NCI-H524 (cell line): ENCODE measurements around the gene SND1.

Experiments used
- DNase-seq, 2 experiments: peaks; one replicate each; lab custom pipeline; 2025; lab: John Stamatoyannopoulos, UW

Gene SND1

DNA sequence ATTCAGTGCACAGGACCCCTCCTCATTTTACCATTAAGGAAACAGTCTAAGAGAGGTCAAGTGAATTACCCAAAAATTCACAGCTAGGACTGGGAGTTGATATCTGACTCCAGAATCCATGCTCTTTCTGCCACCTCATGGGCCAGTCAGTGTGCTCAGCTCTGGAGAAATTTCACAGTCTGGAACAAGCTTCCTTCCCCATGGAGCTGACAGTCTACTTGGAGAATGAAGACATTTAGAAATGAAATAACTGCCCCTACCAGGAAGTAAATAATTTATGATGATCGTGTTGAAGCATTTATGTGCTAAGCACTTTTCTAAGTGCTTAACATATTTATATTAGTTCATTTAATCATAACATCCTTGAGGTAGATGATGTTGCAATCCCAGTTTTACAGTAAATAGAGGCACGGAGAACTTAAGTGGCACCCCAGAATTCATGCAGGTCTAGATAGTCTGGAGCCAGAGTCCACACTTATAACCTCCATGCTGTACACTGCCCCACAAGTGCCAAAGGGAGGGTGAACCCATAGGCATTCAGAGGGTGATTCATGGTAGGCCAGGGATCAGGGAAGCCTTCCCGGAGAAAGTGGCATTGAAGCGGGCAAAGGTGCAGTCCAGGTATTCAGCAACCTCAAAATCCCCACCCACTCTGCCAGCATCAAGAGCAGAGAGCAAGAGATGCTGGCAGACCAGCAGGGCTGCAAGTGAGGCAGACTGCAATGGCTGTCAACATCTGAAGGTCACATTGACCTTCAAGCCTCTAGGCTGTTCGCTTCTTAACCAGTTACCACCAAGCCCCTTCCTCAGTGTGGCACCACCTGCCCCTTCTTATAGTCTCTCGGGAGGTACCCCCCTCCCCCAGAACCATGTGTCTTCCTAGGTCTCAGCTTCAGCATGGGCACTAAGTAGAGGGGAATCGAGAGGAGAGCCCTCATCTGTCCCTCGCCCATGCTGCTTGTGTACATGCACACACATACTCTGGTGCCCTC, 417.7 kb downstream of the SND1 start:
- DNase-seq = no peak

DNA sequence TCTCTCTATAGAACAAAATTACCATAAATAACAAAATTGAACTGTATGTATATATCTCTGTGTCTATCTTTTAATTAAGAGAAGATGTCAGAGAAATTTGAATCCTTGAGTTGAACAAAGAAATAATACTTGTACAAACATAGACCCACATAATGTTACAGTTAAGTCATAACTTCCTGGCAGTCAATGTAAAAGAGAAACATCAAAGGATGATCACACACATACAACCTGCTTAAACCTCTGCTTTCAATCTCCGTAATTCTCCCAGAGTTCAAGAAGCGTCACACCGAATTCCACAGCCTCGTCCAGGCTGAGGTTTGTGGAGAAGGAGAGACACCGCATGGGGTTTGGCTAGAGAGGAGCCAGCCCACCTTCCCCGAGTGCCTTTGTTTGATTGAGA, 419.4 kb downstream of the SND1 start:
- DNase-seq = no peak

DNA sequence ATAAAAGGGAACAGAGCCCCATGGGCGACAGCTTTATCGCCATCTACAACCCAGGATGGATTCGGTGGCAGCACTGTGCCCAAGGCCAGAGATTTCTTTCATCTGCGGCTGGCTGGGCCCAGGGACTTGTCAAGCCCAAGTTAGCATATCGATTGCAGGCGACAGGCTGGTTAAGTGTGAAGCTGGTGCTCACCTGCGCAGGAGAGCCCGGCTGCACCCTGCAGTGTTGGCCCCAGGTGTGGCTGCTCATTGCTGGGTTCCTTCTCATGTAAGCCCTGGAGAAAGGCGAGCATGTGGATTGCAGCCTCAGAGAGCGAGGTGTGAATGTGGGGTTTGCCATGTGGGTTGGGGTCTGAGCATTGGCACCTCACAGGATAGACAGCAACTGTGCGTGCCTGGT, 419.8 kb downstream of the SND1 start:
- DNase-seq = no peak

DNA sequence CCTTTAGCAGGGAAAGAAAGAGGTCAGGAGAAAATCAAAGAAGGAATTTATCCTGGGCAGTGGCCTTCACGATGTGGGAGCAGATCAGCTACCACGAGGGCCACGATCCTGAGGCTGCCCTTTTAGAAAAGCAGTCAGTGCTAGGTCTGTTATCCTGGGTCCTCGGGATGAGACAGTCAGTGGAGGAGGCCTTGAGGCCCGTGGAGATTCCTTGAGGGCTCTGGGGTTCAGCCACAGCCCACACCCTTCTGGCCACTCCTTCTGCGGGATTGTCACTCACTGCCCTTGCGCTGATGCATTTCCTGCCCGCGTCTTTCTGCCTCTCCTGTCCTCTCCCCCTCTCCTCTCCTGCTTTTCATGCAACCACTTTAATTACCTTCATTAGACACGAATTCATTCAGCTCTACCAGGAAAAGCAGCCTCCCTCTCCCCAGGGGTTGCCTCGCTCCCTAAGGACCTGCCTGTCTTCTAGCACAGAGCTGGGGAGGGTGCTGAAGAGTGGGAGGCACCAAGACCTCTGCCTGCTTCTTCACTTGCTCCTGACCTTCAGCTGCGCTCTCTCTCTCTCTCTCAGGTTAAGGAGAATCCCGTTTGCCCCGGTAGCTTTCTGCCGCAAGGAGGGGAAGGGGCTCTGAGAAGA, 421.8 kb downstream of the SND1 start:
- no peak for DNase-seq

DNA sequence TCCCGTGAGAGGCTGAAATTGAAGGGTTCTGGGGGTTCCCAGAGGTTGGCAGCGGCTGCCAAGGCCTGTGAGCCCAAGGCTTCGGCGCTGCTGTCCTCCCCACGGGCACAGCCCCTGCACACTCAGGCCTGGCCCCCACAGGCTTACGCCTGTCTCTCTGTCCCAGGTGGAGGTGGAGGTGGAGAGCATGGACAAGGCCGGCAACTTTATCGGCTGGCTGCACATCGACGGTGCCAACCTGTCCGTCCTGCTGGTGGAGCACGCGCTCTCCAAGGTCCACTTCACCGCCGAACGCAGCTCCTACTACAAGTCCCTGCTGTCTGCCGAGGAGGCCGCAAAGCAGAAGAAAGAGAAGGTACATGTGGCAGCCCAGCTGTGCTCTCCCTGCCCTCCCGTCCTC, 422.3 kb downstream of the SND1 start:
- DNase-seq = no peak

DNA sequence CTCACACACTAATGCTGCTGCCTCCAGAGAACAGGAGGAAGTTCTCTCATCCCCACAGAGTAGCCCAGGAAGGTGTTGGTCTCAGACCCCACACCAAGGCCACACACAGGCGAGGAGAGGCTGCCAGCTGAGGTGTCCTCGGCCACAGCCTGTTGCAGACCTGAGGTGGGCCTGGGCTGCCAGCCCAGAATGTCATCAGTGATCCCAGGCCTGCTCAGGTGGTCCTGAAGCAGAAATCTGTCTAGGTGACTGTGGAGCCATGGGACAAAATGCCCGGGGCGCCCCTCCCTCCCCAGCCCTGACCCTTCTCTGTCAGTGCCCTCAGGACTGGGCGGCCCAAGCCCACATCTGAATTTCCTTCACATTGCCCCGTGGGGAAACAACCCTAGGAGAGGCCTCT, 422.7 kb downstream of the SND1 start:
- no peak for DNase-seq

DNA sequence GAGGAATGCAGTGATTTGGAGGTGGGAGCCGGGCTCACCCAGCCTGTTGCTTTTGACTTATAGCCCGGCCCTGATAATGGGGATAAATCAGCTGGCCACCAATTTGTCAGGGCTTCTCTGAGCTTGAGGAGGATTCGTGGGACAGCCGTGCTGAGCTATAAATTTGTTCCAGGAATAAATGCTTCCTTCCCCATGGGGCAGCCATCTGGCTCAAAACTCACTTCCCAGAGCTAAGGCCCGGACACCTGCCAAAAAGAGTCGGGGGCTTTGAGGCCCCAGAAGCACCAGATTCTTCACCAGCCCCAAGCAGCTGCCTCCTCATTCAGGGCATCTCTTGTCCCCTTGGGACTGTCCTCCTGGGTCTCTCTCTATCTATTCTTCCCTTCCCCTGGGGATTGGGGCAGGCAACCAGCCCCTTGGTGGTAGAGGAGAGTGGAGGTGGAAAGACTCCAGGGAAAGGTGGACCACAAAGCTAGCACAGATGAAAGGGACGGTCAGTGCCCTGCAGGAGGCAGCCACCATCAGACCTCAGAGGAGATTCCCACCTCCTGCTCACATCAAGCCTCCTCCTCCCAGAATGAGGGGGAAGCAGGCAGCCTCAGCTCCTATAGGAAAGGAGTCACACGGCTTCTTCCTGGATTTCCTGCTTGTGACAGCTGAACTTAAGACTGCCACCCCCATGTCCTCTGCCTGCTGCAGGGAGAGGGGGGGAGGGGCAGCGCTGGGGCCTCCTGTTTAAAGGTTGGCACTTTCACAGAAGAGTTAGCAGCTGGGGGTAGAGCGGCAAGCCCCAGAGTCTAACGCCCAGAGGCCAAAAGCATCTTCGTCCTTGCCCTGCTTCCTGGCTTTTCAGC, 423.5 kb downstream of the SND1 start:
- peak; percentile 20 to 58 for DNase-seq

DNA sequence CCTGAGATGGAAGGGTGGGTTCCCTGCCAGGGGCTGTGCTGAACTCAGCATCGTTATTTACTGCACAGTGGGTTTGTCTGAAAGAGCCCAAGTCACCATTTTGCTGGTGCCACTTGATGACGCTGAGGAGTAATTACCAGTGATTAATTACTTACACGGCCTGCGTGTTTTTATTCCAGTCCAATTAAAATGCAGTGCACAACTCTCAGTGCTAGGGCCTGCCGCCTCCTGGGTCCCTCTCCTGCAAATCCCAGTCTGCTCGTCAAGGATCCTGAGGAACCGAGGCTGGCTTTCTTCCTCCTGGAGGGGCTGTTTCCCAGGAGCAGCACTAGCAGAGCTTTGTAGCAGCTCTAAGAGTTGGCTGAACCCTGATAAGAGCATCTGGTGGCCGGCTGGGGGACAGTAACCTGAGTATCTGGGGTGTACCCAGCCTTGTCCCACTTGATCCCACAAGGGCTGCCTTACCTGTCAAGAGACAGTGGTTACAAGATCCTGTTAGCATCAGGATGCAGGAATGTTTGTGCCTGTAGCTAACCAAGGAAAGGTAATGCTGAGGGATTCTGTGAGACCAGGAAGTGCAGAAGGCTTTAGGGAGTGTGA, 424.3 kb downstream of the SND1 start:
- DNase-seq = peak; percentile 9 to 63

DNA sequence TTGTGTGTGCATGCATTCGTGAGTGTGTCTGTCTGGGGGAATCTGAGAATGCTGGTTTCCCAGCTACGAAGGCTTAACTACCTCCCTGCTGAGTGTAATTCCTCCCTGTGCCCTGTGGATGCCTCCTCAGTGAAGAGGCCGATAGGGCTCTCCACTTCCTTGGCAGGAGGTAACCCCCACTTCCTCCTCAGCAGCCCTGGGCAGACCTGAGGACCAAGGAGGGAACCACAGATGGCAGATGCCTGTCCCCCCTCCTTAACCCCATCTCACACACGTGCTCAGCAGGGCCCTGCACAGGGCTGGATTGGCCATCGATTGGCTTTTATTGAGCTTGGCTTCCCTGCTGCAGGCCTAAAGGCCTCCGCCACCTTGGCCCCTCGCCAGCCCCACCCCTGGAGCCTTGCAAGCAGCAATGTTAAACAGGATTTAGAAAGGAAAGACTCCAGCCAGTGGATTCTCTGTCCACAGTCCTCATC, 424.8 kb downstream of the SND1 start:
- DNase-seq = peak; percentile 63 to 67

DNA sequence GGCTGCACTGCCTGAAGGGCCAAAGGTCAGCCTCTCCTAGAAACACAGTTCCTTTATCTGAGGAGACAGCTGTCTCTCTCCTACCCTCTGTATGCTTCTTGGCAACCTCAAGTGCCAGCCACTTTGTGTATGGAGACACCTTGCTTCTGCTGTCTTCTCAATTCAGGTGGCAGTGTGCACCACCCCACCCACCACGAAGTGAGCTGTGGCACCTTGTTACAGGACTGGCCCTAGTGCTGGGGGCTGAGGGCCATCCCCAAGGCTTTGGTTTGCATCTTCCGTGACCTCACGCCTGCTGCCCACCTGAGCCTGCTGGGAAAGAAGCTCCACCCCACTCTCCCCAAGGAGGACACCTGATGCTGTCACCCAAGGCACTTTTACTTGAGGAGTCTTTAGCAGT, 426.3 kb downstream of the SND1 start:
- DNase-seq = no peak

DNA sequence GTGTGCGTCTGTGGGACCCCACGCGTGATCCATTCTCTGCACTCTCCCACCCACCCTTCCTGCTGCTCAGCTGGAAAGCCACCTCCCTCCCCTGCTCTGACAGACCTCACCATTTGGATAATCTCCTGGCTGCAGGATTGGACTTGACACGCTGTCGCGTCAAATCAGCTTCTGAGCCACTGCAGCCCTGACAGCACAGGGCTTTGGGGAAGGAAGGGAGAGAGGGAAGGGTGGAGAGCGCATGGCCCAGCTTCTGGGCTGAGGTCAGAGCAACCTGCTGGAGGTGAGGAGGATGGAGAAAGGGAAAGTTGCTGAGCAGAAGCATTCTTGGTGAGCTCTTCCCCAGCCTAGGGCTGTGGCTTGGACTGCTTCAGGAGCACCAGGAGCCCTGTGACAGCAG, 428.2 kb downstream of the SND1 start:
- DNase-seq = no peak

DNA sequence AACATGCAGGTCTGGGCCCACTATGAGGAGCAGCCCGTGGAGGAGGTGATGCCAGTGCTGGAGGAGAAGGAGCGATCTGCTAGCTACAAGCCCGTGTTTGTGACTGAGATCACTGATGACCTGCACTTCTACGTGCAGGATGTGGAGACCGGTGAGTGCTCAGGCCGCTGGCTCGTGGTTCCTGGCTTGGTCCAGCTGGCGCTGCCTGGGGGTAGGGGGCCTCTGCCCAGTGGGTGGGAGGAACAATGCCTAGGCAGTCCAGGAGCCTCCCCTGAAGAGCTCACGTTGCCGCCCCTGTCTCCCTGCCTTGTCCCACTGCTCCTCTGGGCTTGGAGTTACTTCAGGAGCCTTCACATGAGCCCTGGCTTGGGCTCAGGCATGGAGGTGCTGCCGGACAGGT, 429.4 kb downstream of the SND1 start:
- no peak for DNase-seq

DNA sequence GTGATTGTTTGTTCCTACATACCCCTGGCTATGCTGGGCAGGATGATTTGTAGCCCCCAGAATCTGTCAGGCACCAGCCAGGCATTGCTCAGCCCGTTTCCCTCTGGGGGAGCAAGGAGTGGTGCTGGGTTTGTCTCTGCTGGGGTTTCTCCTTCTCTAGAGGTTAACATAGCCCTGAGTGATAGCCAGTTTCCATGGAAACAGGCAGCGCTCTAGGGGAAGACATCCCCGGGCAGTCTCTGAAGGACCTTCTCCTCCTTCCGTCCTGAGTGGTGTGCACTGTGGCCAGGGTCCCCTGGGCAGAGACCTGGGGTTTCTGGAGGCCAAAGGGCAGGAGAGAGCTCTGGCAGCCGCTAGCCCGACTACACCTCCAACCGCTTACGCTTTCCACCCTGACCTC, 429.8 kb downstream of the SND1 start:
- DNase-seq = no peak

DNA sequence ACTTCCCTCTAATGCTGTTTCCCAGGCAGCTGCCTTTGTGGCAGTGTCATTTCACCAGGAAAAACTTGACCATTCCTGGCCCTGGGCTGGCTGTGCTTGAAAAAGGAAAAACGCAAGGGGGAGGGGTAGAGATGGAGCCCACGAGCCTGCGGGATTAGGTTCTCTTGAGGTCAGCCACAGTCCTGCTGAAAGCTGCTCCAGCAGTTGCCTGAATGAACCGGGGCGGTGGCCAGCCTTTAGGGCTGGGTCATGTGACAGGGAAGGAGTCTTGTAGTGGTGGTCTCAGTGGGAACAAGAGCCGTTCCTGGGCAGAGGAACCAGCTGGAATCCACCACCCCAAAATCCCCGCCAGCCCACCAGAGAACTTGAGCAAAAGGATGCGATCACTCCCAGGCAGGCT, 430.4 kb downstream of the SND1 start:
- DNase-seq = no peak

DNA sequence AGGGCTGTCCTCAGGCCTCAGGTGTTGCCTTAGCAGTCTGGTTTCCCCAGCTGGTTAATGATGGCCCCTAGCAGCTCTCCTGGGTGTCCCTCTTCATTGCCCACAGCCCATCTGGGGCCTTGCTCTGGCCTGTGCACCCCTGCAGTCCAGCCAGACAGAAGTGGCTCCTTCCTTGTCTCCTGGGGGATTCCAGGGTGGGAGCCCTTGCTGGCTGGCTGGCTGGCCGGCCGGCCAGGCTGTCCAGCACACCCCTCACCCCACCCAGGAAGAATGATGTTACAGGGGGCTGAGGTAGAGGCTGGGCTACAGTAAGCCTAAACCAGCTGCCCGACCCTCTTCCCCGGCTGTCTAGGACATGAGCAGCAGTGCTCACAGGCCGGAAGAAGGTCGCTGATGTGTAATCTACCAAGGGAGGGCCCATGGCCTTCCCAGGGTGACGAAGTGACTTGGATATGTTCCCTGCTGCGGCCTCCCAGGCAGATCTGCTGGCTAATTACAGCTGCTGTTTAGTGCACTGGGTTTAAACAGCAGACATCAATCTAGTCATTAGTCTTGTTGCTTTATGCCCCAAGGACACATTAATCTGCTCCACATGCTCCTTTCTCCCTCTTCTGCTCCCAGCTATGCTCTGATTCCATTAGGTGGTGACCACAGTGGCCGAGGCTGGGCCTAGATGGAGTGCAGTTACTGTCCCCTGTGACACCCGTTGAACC, 433.1 kb downstream of the SND1 start:
- DNase-seq = no peak

DNA sequence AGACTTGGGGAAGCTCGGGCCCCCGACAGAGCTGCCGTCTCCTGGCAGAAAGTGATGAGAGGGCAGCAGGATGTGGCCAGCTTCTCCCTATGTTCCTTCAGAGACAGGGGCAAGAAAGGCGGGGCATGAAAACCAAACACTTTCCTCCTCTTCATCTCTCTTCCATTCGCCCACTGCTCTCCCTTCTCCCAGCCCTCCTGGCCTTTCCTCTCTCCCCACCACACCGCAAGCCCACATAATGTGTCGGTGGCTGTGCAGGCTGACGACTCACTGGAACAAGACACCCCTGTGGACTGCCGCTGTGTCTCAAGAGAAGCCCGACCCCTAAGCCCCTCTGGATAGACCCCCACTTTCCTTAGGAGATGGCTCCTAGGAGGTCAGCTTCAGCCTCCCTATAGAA, 438.5 kb downstream of the SND1 start:
- DNase-seq = no peak

DNA sequence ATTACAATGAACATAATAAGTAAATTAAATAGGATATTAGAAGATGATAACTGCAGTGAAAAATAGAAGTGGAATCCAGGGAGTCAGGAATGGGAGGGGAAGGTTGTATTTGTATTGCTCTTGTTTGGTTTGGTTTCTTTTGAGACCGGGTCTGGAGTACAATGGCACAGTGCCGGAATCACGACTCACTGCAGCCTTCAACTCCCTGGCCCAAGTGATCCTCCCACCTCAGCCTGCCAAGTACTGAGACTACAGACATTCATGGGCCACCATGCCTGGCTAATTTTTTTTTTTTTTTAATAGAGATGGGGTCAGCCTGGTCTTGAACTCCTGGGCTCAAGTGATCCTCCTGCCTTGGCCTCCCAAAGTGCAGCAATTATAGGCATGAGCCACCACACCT, 439.1 kb downstream of the SND1 start:
- DNase-seq = no peak

DNA sequence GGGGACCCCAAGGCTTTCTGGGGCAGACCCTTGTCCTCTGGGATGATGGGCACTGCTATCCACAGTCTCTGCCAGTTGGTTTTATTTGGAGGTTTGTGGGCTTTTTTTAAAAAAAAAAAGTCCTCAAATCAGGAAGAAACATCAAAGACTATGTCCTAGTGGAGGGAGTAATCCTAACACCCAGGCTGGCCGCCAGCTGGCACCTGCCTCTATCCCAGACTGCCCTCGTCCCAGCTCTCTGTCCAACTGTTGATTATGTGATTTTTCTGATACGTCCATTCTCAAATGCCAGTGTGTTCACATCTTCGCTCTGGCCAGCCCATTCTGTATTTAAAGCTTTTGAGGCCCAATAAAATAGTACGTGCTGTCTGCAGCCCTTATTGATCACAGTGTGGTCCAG, 440.2 kb downstream of the SND1 start:
- no peak for DNase-seq

DNA sequence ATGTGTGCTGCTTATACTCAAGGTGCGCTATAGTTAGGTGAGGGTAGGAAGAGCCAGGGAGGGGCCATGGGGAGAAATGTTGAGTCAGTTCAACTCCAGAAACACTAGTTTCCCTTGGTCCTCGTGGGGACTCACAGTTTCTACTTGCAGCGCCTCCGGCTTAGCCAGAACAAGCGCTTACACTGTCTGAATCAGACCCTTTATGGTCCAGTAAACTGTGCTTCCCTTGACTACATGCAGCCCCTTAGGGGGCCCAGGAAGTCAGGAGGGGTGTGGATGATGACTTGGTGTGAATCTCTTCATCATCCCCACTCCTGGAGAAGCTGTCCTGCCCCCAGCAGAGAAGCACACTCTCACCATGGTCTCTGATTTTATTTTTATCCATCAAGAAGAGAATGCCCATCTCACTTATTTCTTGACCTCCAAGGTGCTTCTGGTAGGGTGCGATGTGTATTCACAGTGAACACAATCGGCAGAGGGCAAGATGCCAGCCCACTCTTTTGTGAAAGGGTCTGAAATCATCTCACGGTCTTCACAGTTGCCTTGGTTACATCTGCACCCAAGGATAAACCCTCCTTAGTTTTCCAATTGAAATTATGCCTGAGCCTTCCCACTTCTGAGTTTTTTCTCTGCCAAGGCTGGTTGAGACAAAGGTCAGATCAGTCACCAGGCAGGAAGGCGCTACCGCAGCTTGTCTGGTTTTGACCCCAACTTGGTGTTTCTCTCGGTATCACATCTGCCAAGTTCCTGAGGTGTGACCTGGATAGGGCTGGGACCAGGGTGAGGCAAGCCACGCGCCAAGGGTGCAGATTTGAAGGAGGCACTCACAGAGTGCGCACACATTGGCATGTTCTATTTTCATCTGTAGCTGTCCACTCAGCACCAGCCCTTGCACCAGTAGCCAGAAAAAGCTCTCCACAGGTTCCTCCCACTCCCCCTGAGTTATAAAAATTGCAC, 441.9 kb downstream of the SND1 start:
- no peak for DNase-seq

DNA sequence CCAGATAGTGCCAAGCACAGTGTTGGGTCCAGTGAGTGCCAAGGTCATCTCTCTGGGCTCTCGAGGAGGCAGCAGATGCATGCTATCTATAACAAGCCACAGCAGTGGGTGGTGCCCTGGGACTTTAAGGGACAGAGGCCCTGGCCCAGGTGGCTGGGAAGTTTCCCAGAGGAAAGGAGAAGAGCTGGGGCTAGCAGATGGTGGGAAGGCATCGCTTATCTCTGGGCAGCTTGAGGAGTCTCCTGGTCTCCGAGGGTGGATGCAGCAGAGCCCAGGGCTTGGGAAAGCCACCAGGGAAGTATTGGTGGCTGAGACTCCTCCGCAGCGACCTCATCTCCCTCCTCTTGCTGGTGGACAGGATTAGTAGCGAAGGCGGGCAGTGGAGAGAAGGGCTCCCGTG, 442.7 kb downstream of the SND1 start:
- peak; percentile 22 to 65 for DNase-seq
